Neural cell (in vitro differentiated cells): ENCODE measurements around the gene IQCN.

ENCODE experiments used
- CTCF ChIP-seq: fragments of 450-650 bp; IDR thresholded peaks from 2 replicates; pipeline ENCODE4 v1.5.1; 2014; ENCODE audit warnings: antibody characterized with exemption, mild to moderate bottlenecking, moderate library complexity; ENCODE audit not compliant: poor library complexity, severe bottlenecking
- EP300 ChIP-seq: fragments of 450-650 bp; conservative IDR thresholded peaks from 2 replicates; pipeline ENCODE4 v1.6.1; 2014; ENCODE audit warnings: antibody characterized with exemption, mild to moderate bottlenecking, moderate library complexity; ENCODE audit not compliant: poor library complexity, severe bottlenecking
- EZH2 ChIP-seq: fragments of 200-600, 300-800 bp; shearing (Covaris generic), sonication (generic); IDR thresholded peaks from 2 replicates; pipeline ENCODE4 v1.6.1; 2014; ENCODE audit warnings: antibody characterized with exemption, low read length, borderline replicate concordance, mild to moderate bottlenecking; ENCODE audit not compliant: insufficient read depth, poor library complexity, severe bottlenecking
- RAD21 ChIP-seq: fragments of 450-650 bp; conservative IDR thresholded peaks from 2 replicates; pipeline ENCODE4 v1.6.1; 2014; ENCODE audit warnings: antibody characterized with exemption, mild to moderate bottlenecking, moderate library complexity
- REST ChIP-seq: IDR thresholded peaks from 2 replicates; pipeline ENCODE4 v1.6.1; 2012; ENCODE audit warnings: borderline replicate concordance

- TF ChIP-seq REST: no peak
- no peak for TF ChIP-seq CTCF
- no peak for TF ChIP-seq EP300
- TF ChIP-seq EZH2: no peak
- TF ChIP-seq RAD21: no peak
Measured at GRCh38 chr19:18225702-18226468, 48.4 kb downstream of the IQCN start, which contains the start of gene PDE4C.
